ENCODE data around the gene ZNF316.

ZNF316 gene

DNA sequence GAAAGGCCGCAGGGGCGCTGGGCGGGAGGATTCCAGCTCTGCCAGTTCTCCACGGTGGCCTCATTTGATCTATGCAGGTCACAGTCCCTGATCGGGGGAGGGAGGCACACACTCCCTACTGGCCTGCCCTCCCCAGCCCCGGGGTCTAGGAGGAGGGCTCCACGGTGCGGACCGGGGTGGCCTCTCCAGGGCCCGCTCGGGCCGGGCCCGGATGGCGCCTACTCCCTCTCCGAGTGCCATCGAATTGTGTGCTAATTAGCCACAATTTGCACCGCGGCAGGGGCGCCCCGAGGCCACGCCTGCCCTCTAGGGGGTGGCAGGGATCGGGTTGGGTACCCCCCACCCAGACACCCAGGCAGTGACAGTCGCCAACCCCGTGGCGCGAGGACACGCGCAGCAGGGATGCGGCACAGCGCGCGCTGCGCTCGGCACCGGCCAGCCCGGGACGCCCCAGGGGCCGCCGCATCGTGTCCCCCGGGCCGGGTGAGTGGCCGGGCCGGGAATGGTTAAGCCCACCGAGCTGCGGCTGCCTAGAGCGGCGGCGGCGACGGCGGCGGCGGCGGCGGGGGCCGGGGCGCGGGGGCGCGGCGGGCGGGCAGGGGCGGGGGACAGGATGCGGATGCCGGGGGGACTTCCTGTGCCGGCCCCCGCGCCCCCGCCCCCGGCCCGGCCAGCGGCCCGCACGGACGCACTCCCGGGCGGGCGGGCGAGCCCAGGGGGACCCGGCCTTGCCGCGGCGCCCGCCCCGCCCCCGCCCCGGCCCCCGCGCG is 22.0 kb upstream of the ZNF316 start, which contains the start of gene ZNF853:
ZNF853 (plus strand) TSS at position 658 of the 770 bp plus-strand sequence. CDS start 565 bp downstream, outside the sequence.
- Mint-ChIP-seq H3K27ac (peak within 1 kb of the TSS; percentile 26), H3K4me1 (peaks cover 14 to 36% of the 10 kb centered on the region in 2 donors), H3K36me3 (peaks cover 0 to 12% of the 10 kb centered on the region in 2 donors), H3K9me3 (no peaks in the 10 kb centered on the region), H3K27me3 (peaks cover 0 to 4% of the 10 kb centered on the region in 2 donors), H3K4me3 (peak within 1 kb of the TSS; percentile 72 to 84)
- peak; percentile 60 to 61 for ATAC-seq (replicated peaks)
- DNase-seq, result no peak

DNA sequence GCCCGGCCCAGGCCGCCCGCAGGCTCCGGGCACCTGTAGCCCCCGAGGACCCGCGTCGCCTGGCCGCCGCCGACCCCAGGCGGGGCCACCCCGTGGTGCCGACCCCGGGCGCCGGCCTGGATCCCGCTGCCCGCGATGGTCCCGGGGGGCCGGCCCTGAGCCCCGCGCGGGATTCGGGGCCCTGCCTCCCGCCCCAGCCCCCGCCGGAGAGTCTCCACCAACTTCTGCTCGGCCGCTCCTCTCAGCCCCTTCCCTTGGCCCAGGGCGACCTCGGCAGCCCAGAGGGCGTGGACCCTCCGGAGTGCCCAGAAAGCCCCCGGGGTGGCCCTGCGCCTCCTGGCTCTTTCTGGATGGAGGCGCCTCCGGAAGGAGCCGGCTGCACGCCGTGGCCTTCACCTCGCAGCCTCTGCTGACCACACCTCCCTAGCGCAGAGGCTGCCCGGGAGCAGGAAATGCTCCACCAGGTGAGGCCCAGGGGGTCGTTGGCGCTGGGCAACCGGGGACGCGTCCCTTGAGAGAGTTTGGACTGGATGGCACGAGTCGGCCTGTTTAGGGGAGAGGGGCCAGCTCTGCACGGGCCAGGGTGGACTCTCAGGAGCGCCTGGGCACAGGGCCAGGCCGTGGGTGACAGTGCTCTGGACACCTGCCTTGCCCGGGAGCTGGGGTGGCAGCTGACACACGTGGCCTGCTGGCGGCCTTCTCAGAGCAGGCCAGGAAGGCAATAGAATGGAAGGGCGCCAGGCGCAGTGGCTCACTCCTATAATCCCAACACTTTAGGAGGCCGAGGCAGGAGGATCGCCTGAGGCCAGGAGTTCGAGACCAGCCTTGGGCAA is 21.2 kb upstream of the ZNF316 start:
- no peak overlapping the region for H3K27ac Mint-ChIP-seq
- DNase-seq, result no peak
- peaks cover 19 to 44% of the 10 kb centered on the region in 2 donors for H3K4me1 Mint-ChIP-seq
- H3K9me3 Mint-ChIP-seq, result no peaks in the 10 kb centered on the region
- peak overlapping the region; percentile 72 to 84 for H3K4me3 Mint-ChIP-seq
- peaks cover 0 to 4% of the 10 kb centered on the region in 2 donors for H3K27me3 Mint-ChIP-seq
- peak; percentile 47 to 48 for ATAC-seq (replicated peaks)
- peaks cover 0 to 9% of the 10 kb centered on the region in 2 donors for H3K36me3 Mint-ChIP-seq

DNA sequence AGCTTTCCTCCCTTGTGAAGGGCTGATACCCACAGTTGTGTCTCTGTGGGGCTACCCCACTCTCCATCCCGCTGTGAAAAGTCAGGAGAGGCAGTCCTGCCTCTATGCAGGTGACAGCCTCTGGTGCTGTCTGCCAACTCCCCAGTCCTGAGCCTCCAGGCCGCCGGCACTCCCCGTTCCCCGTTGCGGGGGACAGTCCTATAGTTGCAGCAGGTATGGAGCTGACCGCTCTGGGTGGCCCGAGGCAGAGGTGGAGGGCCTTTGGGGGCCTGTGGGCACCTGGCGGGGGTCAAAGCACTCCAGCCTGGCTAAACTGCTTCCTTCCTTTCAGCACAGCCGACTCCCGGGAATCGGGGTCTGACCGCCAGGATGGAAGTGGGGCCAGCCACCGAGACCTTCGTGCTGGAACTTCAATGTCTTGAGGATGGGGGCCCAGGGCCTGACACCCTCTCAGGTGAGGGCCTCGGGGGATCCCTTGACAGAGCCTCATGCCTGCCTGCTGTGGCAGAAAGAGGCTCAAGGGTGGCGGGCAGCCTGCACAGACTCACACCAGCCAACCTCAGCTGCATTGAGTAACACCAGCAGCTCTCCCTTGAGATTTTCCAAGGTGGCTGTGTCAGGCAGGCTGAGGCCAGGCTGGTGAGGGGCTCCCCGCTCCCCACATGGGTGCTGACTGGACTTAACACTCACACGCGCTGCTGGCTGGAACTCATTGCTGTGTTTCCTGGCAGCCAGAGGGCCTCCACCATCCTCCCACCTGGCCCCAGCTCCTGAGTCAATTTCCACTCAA is 20.1 kb upstream of the ZNF316 start:
- peaks cover 24 to 46% of the 10 kb centered on the region in 2 donors for H3K4me1 Mint-ChIP-seq
- DNase-seq (no peak), ATAC-seq (replicated peaks) (no peak)
- H3K9me3 Mint-ChIP-seq, result no peaks in the 10 kb centered on the region
- peaks cover 0 to 4% of the 10 kb centered on the region in 2 donors for H3K27me3 Mint-ChIP-seq
- peaks cover 7 to 14% of the 10 kb centered on the region in 2 donors for H3K36me3 Mint-ChIP-seq
- H3K4me3 Mint-ChIP-seq, result peak overlapping the region in 1 of 2 donors; percentile 67
- H3K27ac Mint-ChIP-seq, result no peak overlapping the region

DNA sequence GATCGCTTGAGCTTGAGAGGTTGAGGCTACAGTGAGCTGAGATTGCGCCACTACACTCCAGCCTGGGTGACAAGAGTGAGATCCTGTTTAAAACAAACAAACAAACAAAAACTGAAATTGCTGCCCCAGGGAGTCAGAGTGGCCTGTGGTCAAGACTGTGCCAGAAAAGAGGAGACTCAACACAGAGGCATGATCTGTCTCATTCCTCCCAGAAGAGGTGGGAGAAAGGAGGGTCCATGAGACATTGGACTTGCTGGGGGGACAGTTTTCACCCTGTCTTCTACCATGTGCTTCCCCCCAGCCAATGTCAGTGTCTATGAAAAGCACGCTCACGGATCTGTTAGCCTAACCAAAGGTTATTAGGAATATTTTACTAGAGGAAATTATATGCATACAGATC is 18.5 kb upstream of the ZNF316 start:
- no peak for ATAC-seq (replicated peaks)
- H3K9me3 Mint-ChIP-seq, result no peaks in the 10 kb centered on the region
- peaks cover 20 to 51% of the 10 kb centered on the region in 2 donors for H3K4me1 Mint-ChIP-seq
- H3K4me3 Mint-ChIP-seq, result no peak overlapping the region
- peak overlapping the region; percentile 73 for H3K27ac Mint-ChIP-seq
- no peak for DNase-seq
- H3K27me3 Mint-ChIP-seq, result no peaks in the 10 kb centered on the region
- H3K36me3 Mint-ChIP-seq, result peaks cover 7 to 17% of the 10 kb centered on the region in 2 donors

DNA sequence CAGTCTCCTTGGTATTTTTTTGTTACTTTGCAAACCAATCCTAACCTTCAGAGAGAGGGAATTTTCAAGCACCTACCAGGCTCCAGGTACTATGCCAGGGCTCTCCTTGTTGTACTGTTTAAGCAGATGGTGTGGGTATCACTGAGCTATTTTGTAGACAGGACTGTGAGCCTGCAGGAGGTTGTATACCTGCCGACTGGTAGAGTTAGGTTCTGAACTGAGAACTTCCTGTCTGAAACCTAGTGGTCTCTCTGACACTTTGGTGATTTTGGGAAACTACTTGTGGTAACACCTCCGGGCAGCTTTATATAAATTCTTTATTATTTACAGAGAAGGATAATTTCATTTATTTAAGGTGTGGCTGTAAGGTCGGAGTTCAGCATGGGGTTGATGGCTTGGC is 17.2 kb upstream of the ZNF316 start:
- Mint-ChIP-seq H3K9me3 (no peaks in the 10 kb centered on the region), H3K36me3 (peaks cover 7 to 17% of the 10 kb centered on the region in 2 donors), H3K27me3 (no peaks in the 10 kb centered on the region), H3K4me3 (no peak overlapping the region), H3K27ac (no peak overlapping the region), H3K4me1 (peaks cover 28 to 55% of the 10 kb centered on the region in 2 donors)
- no peak for ATAC-seq (replicated peaks)
- no peak for DNase-seq

DNA sequence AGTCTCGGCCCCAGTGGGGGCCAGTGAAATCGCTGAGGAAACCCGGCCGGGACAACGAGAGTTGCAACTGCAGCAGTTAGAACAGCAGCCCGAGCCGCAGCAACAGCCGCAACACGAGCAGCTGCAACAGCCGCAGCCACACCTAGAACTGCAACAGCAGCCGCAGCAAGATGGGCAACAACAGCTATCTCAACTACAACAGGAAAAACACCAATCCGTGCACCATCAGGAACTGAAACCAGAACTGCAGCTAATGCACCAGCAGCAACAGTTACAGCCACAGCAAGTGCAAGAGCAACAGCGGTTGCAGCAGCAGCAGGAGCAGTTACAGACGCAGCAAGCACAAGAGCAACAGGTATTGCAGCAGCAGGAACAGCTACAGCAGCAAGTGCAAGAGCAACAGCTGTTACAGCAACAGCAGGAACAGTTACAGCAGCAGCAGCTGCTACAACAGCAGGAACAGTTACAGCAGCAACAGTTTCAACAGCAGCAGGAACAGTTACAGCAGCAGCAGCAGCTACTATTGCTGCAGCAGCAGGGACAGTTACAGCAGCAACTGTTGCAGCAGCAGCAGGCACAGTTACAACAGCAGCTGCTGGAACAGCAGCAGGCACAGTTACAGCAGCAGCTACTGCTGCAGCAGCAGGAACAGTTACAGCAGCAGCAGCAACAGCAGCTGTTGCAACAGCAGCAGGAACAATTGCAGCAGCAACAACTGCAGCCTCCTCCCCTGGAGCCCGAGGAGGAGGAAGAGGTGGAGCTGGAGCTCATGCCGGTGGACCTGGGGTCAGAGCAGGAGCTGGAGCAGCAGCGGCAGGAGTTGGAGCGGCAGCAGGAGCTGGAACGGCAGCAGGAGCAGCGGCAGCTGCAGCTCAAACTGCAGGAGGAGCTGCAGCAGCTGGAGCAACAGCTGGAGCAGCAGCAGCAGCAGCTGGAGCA is 15.7 kb upstream of the ZNF316 start:
- Mint-ChIP-seq H3K4me3 (no peak overlapping the region), H3K36me3 (peaks cover 7 to 17% of the 10 kb centered on the region in 2 donors), H3K27ac (peak overlapping the region; percentile 25), H3K27me3 (no peaks in the 10 kb centered on the region), H3K9me3 (no peaks in the 10 kb centered on the region), H3K4me1 (peaks cover 28 to 47% of the 10 kb centered on the region in 2 donors)
- DNase-seq (no peak), ATAC-seq (replicated peaks) (peak; percentile 57 to 59)

DNA sequence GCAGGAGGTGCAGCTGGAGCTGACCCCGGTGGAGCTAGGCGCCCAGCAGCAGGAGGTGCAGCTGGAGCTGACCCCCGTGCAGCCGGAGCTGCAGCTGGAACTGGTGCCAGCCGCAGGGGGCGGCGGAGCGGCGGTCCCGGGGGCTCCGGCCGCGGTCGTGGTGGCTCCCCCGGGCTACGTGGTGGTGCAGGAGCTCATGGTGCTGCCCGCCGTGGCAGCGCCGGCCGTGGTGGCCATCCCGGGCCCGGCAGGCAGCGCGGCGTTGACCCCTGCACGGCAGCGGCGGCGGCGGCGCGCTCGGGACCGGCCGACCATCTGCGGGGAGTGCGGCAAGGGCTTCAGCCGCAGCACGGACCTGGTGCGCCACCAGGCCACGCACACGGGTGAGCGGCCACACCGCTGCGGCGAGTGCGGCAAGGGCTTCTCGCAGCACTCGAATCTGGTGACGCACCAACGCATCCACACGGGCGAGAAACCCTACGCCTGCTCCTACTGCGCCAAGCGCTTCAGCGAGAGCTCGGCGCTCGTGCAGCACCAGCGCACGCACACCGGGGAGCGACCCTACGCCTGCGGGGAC is 14.9 kb upstream of the ZNF316 start:
- no peaks in the 10 kb centered on the region for H3K9me3 Mint-ChIP-seq
- no peak for DNase-seq
- H3K36me3 Mint-ChIP-seq, result peaks cover 7 to 17% of the 10 kb centered on the region in 2 donors
- no peak overlapping the region for H3K4me3 Mint-ChIP-seq
- no peaks in the 10 kb centered on the region for H3K27me3 Mint-ChIP-seq
- peaks cover 27 to 44% of the 10 kb centered on the region in 2 donors for H3K4me1 Mint-ChIP-seq
- H3K27ac Mint-ChIP-seq, result no peak overlapping the region
- no peak for ATAC-seq (replicated peaks)

DNA sequence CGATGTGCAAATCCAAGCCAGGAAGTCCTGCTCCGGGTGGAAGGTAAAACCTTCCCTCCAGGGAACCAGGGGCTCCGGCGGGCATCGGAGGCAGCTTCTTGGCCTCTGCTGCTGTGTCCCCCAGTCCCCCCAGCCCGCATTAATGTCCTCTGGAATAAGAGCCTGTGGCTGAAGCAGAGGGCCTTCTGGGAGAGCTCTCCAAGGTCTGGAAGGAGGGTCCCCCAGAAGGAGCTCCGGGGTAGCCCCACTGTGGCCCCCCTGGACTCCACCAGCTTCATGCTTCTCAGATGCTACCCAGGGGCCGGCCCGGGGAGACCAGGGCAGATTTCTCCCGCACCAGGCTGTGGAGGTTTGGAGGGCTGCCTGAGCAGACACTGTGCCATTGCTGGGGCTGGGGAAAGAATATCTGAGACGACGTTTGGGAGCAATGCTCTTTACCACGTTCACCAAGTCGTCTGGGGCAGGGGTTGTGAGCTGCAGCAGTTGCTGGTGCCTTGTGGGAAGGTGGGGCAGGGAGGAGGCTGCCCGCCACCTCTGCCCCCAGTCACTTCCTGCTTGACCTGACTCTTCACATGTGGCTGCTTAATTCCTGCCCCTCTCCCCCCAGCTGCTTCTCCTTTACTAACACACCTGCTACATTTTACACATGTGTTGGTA is 13.4 kb upstream of the ZNF316 start:
- Mint-ChIP-seq H3K4me1 (peaks cover 22 to 44% of the 10 kb centered on the region in 2 donors), H3K27me3 (no peaks in the 10 kb centered on the region), H3K36me3 (peaks cover 7 to 11% of the 10 kb centered on the region in 2 donors), H3K9me3 (no peaks in the 10 kb centered on the region), H3K27ac (peak overlapping the region; percentile 98), H3K4me3 (peak overlapping the region in 1 of 2 donors; percentile 0)
- ATAC-seq (replicated peaks) (peak; percentile 70 to 76), DNase-seq (no peak)

DNA sequence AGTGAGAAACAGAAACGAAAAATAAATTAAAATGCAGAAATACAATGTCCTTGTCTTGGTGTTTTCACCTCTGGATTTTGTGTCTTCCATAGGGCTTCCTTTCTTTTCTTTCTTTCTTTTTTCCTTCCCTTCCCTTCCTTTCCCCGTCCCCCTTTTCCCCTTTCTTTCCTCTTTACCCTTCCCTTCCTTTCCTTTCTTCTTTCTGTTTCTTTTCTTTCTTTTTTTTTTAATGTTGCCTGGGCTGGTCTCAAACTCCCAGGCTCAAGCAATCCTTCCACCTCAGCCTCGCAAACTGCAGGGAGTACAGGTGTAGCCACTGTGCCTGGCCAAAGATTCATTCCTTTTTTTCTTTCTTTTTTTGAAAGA is 12.9 kb upstream of the ZNF316 start:
- Mint-ChIP-seq H3K36me3 (peaks cover 7 to 11% of the 10 kb centered on the region in 2 donors), H3K27ac (peak overlapping the region; percentile 98), H3K9me3 (no peaks in the 10 kb centered on the region), H3K4me3 (peak overlapping the region in 1 of 2 donors; percentile 33), H3K27me3 (no peaks in the 10 kb centered on the region), H3K4me1 (peaks cover 22 to 41% of the 10 kb centered on the region in 2 donors)
- no peak for ATAC-seq (replicated peaks)
- no peak for DNase-seq

DNA sequence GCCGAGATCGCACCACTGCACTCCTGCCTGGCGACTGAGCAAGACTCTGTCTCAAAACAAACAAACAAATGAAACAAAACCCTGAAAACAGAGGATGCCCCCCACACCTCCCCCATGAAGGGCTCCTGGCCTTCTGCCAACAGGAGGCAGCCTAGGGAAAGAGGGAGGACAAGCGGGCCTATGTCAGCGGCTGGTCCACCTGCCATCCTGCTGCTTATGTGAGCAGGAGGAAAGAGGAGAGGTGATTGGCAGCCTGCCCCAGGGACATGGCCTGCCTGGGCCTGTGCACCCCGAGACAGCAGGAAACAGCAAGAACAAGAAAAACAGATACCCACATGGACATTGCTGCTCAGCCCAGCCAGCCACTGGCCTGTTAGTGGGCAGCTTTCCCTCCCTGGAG is 9.1 kb upstream of the ZNF316 start:
- DNase-seq, result no peak
- ATAC-seq (replicated peaks), result no peak
- peaks cover 0 to 2% of the 10 kb centered on the region in 2 donors for H3K36me3 Mint-ChIP-seq
- H3K9me3 Mint-ChIP-seq, result no peaks in the 10 kb centered on the region
- no peak overlapping the region for H3K4me3 Mint-ChIP-seq
- no peak overlapping the region for H3K27ac Mint-ChIP-seq
- H3K27me3 Mint-ChIP-seq, result no peaks in the 10 kb centered on the region
- peaks cover 8 to 15% of the 10 kb centered on the region in 2 donors for H3K4me1 Mint-ChIP-seq

DNA sequence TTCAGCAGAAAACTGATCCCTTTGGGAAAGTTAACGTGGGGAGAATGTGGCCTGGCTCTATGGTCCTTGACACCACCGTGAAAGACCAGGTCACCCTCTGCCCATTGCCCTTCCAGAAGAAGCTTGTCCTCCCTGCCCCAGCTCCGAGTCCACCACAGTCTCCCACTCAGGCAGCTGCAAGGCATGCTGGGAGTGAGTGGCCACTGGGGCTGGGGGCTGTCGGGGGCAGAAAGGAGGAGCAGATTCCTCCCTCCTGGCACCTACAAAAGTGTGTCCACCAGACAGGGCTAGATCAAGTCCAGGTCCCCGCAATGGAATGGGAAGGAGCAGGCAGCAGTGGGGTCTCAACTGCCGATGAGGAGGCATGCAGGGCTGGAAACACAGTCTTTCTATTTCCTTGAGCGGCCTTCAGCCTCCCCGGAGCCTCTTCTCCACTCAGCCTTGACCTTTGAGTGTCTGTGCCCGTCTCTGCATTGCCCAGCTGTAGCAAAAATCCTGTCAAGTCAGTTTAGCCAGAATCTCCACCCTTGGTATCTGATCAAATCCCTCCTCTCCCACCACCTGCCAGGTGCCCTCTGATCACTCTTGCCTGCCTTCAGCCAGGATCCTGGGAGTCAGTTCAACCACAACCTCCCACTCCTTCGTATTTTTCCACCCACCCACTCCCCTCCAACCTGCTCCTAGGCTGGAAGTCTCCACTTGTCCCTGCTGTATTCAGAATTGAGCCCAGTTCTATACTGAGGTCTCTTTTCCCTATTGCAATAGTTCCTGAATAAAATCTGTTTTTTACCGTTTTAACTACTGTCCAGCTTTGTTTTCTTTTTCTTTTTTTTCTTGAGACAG is 6.9 kb upstream of the ZNF316 start:
- Mint-ChIP-seq H3K36me3 (peaks cover 3 to 5% of the 10 kb centered on the region in 2 donors), H3K4me1 (no peaks in the 10 kb centered on the region), H3K27me3 (no peaks in the 10 kb centered on the region), H3K27ac (no peak overlapping the region), H3K9me3 (peaks cover 2 to 6% of the 10 kb centered on the region in 2 donors), H3K4me3 (no peak overlapping the region)
- no peak for ATAC-seq (replicated peaks)
- no peak for DNase-seq

DNA sequence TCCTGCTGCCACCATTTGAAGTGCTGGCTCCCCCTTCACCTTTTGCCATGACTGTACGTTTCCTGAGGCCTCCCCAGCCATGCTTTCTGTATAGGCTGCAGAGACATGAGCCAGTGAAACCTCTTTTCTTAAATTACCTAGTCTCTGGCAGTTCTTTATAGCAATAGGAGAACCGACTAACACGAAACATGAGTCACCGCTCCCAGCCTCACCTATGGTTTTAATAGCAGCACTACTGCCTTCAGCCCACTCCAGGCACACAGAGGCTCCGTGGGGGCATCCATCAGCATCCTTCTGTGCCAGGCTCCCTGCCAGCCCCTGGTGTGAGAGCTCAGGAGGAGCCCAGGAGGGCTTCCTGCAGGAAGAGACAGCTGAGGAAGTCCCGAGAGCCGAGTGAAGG is 5.5 kb upstream of the ZNF316 start:
- no peak overlapping the region for H3K4me3 Mint-ChIP-seq
- DNase-seq (no peak), ATAC-seq (replicated peaks) (no peak)
- no peaks in the 10 kb centered on the region for H3K27me3 Mint-ChIP-seq
- no peak overlapping the region for H3K27ac Mint-ChIP-seq
- peaks cover 5 to 6% of the 10 kb centered on the region in 2 donors for H3K36me3 Mint-ChIP-seq
- peaks cover 2 to 6% of the 10 kb centered on the region in 2 donors for H3K9me3 Mint-ChIP-seq
- peaks cover 4 to 6% of the 10 kb centered on the region in 2 donors for H3K4me1 Mint-ChIP-seq

Measured in stimulated activated naive B cell treated with anti-CD40 and anti-IgM and Interleukin-4, amounts not matched to agents 10 μg/mL and 1 μg/mL and 100 μg/mL, for 72 hours (primary cell).